Keratinocyte (primary cell): ENCODE results near the gene OMP.

ENCODE experiments used
- EZH2 ChIP-seq: IDR thresholded peaks from one replicate; pipeline ENCODE4 v1.6.1; 2012; ENCODE audit warnings: inconsistent platforms, mild to moderate bottlenecking, low read length, moderate library complexity
- TF ChIP-seq, protein P1 (sequence below), 3 experiments: IDR thresholded peaks in 1 of 3; conservative IDR thresholded peaks in 1 of 3; optimal IDR thresholded peaks in 1 of 3; 2 replicates in 2 of 3; 3 replicates in 1 of 3; pipeline versions ENCODE3 to v1.5.1; 2011; ENCODE audit warnings: low read length in 3 of 3, mild to moderate bottlenecking in 3 of 3, moderate library complexity in 2 of 3, control low read depth in 1 of 3, inconsistent platforms in 1 of 3; ENCODE audit not compliant: insufficient read depth in 2 of 3; ENCODE audit errors: extremely low read depth in 1 of 3

DNA sequence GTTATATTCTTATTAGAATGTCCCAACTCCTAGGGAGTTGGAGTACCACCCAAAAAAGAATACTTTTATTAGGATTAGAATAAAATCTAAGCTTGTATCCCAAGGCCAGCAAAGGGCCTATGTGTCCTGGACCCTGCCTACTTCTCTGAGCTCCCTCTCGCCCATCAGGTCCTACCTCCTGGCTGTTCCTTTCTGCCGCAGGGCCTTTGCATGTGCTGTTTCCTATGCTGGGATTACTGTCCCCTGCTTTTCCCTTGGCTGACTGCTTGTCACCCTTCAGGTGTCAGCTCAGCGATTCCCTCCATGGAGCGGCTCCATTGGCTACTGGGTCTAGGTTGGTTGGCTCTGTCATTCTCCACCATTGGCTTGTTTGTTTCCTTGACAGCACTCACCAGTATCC, 38.8 kb downstream of the OMP start:
- TF ChIP-seq, protein P1, sequence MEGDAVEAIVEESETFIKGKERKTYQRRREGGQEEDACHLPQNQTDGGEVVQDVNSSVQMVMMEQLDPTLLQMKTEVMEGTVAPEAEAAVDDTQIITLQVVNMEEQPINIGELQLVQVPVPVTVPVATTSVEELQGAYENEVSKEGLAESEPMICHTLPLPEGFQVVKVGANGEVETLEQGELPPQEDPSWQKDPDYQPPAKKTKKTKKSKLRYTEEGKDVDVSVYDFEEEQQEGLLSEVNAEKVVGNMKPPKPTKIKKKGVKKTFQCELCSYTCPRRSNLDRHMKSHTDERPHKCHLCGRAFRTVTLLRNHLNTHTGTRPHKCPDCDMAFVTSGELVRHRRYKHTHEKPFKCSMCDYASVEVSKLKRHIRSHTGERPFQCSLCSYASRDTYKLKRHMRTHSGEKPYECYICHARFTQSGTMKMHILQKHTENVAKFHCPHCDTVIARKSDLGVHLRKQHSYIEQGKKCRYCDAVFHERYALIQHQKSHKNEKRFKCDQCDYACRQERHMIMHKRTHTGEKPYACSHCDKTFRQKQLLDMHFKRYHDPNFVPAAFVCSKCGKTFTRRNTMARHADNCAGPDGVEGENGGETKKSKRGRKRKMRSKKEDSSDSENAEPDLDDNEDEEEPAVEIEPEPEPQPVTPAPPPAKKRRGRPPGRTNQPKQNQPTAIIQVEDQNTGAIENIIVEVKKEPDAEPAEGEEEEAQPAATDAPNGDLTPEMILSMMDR (optimal IDR thresholded peaks at IDR 0.05 in 1 of 3, IDR thresholded peaks at IDR 0.05 in 1 of 3, conservative IDR thresholded peaks at IDR 0.05 in 1 of 3; ENCODE audit: extremely low read depth in 1 of 3, insufficient read depth in 2 of 3, low read length in 3 of 3), result no peak
- no peak for TF ChIP-seq EZH2
